GM21526 (cell line): ENCODE results near the gene SYT7.
"Not testable (repeated sequence)": the region's sequence is repeated elsewhere in the genome, so short reads cannot be mapped to it uniquely, and the experiment has no call there.

ENCODE experiments used
- ATAC-seq: cut with Tn5 transposase; IDR thresholded peaks from one replicate; pipeline ENCODE4 v1.9.1; 2021; ENCODE audit warnings: moderate library complexity; ENCODE audit not compliant: unreplicated experiment, low FRiP score

SYT7 gene, protein sequence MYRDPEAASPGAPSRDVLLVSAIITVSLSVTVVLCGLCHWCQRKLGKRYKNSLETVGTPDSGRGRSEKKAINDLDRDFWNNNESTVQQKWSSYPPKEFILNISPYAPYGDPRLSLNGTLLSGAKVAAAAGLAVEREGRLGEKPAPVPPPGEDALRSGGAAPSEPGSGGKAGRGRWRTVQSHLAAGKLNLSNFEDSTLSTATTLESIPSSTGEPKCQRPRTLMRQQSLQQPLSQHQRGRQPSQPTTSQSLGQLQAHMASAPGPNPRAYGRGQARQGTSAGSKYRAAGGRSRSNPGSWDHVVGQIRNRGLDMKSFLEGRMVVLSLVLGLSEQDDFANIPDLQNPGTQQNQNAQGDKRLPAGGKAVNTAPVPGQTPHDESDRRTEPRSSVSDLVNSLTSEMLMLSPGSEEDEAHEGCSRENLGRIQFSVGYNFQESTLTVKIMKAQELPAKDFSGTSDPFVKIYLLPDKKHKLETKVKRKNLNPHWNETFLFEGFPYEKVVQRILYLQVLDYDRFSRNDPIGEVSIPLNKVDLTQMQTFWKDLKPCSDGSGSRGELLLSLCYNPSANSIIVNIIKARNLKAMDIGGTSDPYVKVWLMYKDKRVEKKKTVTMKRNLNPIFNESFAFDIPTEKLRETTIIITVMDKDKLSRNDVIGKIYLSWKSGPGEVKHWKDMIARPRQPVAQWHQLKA

GRCh38 chr11:61581030-61581928, at the start of gene SYT7:
Gene SYT7 (minus strand): TSS chr11:61581076. CDS start chr11:61580820, 256 bp downstream.
- ATAC-seq: peak; percentile 67

DNA sequence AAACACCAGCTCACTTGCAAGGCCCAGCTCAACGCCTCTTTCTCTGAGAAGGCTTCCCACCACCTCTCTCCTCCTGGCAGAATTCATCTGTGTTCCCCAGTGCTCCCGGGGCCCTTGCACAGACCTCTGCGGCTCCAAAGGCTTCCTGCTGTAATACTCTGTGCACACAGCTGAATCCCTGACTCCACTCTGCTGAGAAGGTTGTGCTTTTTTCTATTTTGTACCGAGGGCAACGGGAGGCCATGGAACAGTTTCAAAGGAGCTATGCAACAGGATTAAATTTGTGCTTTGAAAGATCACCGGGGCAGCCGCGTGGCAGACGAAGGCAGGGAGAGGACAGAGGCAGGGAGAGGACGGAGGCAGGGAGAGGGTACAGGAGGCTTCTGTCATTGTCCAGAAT, 49.2 kb upstream of the SYT7 start:
- ATAC-seq: no peak

DNA sequence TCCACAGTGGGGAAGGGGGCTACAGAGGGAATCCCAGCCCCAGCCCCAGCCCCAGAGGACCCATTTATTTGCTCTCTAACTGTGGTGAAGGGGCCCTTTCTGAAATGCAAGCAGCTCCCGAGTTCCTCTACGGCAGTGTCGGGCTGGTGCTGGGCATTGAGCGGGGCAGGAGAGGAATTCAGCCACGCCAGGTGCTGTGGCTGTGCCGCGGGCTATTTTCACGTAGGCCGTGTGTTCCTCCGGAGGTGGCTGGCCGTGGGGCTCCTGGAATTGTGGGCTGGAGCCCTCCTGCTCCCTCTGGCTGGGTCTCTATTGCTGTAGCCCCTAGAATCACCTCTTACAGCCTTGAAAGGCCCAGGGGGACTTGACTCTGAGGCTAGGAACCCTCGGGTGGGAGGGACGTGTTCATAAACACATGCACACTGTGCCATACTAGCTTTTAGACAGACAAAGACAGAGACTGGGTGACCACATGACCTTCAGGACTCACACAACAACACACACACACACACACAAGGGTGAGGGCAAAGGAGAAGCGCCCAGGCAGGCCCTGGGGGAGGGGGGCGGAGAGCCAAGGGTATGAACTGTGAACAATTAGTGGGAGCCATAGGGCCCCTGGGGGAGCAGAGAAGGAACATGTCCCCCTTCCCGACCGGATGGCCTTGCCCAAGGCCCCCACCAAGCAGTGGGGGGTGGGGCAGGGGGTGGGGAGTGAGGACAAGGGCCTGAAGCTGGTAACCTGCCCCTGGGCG, 48.4 kb upstream of the SYT7 start:
- ATAC-seq: no peak

- ATAC-seq: no peak
Measured at GRCh38 chr11:61628662-61628970, 47.7 kb upstream of the SYT7 start.

GRCh38 chr11:61627850-61628661, 47.2 kb upstream of the SYT7 start:
- ATAC-seq: no peak

GRCh38 chr11:61626580-61627380, 45.9 kb upstream of the SYT7 start:
- ATAC-seq: no peak

DNA sequence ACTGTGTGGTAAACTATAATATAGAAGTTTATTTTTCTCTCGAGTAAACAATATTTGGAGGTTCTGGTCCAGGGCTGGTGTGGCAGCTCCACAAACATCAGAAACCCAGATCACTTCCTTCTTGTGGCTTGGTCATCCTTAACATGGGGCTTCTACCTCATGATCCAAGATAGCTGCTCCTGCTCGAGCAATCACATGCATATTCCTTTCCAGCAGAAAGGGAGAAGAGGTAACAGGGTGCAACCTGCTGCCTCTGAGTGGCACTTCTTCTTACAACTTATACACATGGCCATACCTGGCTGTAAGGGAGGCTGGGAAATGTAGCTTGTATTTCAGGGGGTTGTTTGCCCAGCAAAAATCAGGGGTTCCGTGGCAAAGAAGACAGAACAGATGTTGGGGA, 44.6 kb upstream of the SYT7 start:
- no peak for ATAC-seq

- no peak for ATAC-seq
Measured at GRCh38 chr11:61621917-61622585, 41.2 kb upstream of the SYT7 start.

GRCh38 chr11:61619471-61620226, 38.8 kb upstream of the SYT7 start:
- no peak for ATAC-seq

GRCh38 chr11:61618978-61619377, 38.1 kb upstream of the SYT7 start:
- ATAC-seq: no peak

DNA sequence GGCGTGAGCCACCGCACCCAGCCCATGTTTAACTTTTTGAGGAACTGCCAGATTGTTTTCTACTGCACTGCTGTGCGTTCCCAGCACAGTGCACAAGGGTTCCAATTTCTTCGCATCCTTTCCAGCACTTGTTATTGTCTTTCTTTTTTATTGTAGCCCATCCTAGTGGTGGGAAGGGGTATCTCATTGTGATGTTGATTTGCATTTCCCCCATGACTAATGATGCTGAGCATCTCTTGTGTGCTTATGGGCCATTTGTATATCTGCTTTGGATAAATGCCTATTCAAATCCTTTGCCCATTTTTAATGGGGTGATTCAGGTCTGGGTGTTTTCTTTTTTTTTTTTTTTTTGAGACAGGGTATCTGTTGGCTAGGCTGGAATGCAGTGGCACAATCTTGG, 36.6 kb upstream of the SYT7 start:
- no peak for ATAC-seq

DNA sequence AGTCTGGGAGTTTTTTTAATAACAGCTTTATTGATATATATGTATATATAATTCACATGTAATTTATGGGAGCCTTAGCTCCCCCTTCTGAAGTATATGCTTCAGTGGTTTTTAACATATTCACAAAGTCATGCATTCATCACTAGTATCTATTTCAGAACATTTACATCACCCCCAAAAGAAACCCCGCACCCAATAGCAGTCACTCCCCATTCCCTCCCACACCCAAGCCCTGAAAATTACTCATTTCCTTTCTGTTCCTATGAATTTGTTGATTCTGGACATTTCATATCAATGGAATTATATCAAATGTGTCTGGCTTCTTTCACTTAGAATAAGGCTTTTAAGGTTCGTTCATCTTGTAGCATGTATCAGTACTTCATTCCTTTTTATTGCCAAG, 35.6 kb upstream of the SYT7 start:
- no peak for ATAC-seq

DNA sequence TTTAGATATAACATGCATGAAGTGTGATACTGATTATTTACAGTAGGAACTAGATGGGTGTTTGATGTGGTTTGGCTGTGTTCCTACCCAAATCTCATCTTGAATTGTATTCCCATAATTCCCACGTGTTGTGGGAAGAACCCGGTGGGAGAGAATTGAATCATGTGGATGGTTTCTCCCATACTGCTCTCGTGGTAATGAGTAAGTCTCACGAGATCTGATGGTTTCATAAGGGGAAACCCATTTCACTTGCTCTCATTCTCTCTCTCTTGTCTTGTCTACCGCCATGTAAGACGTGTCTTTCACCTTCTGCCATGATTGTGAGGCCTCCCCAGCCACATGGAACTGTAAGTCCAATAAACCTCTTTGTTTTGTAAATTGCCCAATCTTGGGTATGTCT, 33.9 kb upstream of the SYT7 start:
- not testable (repeated sequence) for ATAC-seq

- no peak for ATAC-seq
Measured at GRCh38 chr11:61613870-61614269, 33.0 kb upstream of the SYT7 start.

GRCh38 chr11:61613051-61613450, 32.2 kb upstream of the SYT7 start:
- ATAC-seq: no peak

DNA sequence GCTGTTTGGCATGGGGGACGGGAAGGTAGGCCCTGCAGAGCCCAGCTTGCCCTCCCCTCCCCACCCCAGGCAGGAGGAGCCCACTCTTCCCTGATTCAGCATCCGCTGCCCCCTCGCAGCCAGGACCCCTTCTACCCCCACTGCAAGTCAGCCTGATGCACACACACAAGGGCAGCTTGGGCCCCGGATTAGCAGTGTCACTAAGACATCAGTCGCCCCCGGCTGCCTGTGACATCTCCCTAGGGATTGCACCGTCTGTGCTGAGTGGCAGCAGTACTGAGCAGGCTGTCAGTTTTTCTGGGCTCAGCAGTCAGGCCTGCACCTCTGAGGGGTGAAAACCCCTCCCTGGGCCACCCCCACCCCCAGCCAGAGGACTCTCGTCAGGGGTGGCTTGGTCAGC, 30.4 kb upstream of the SYT7 start:
- no peak for ATAC-seq

- no peak for ATAC-seq
Measured at GRCh38 chr11:61610905-61611304, 30.0 kb upstream of the SYT7 start.

DNA sequence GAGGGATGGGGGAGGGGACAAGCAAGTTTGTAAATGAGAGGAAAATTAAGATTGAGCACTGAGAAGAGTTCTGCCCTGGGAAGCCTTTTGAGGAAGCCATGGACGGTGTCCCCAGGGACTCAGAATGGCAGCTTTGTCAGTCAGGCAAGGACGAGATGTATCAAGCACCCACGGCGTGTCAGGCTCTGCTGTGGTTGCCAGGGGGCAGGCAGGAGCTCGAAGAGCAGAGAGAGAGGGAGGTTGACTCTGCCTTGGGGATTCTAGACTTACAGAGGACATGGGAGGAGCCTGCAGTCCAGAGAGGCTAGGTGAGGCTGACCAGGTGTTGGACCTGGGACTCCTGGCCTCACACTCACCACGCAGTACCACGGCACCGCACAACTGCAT, 29.1 kb upstream of the SYT7 start:
- no peak for ATAC-seq
